ENCODE measurements around the gene CMTM7.
A peak's percentile ranks its signal among the peaks of the same experiment; 100 is the strongest.

The CMTM7 gene, protein sequence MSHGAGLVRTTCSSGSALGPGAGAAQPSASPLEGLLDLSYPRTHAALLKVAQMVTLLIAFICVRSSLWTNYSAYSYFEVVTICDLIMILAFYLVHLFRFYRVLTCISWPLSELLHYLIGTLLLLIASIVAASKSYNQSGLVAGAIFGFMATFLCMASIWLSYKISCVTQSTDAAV

DNA sequence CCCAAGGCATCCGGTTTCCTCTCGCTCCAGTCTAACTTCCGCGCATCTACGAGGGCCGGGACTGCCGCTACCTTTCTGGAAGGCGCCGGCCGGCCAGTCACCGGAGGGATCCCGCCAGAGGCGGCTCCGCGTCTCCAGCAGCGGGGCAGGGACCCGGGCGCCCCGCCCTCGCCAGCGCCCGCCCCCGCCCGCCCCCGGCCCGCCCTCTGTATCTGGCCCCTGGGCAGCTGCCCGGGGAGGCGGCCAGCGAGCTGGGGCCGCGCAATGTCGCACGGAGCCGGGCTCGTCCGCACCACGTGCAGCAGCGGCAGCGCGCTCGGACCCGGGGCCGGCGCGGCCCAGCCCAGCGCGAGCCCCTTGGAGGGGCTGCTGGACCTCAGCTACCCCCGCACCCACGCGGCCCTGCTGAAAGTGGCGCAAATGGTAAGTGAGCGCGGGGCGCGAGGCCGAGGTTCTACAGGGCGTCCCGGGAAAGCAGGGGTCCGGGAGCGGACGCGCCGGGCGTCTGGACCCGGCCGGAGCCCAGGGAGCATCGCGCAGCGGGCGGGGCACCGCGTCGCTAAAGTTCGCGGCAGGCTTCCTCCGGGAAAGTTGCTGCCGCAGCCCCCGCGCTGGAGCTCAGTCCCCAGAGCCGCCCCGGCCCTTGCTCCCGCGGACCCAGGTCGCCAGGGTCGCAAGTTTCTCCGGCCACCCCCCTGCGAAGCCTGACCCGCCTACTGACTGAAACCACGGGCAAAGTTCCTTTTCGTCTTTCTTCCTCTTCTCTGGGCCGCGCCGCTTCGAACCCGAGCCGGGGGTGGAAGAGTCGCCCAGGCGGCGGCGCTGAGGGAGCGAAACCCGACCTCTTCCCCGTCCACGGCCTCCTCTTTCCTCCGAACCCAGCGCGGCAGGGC is at the start of gene CMTM7:
TSS of gene CMTM7 (plus strand) at position 211 of the 893 bp plus-strand sequence. CDS start at position 265, 54 bp downstream.
- TF ChIP-seq, protein P1, sequence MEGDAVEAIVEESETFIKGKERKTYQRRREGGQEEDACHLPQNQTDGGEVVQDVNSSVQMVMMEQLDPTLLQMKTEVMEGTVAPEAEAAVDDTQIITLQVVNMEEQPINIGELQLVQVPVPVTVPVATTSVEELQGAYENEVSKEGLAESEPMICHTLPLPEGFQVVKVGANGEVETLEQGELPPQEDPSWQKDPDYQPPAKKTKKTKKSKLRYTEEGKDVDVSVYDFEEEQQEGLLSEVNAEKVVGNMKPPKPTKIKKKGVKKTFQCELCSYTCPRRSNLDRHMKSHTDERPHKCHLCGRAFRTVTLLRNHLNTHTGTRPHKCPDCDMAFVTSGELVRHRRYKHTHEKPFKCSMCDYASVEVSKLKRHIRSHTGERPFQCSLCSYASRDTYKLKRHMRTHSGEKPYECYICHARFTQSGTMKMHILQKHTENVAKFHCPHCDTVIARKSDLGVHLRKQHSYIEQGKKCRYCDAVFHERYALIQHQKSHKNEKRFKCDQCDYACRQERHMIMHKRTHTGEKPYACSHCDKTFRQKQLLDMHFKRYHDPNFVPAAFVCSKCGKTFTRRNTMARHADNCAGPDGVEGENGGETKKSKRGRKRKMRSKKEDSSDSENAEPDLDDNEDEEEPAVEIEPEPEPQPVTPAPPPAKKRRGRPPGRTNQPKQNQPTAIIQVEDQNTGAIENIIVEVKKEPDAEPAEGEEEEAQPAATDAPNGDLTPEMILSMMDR (IDR thresholded peaks at IDR 0.05; ENCODE audit: low read depth, low read length), result no peak
- peak within 1 kb of the TSS; percentile 80 for H3K4me3 ChIP-seq (ENCODE audit: low read depth, low read length)

DNA sequence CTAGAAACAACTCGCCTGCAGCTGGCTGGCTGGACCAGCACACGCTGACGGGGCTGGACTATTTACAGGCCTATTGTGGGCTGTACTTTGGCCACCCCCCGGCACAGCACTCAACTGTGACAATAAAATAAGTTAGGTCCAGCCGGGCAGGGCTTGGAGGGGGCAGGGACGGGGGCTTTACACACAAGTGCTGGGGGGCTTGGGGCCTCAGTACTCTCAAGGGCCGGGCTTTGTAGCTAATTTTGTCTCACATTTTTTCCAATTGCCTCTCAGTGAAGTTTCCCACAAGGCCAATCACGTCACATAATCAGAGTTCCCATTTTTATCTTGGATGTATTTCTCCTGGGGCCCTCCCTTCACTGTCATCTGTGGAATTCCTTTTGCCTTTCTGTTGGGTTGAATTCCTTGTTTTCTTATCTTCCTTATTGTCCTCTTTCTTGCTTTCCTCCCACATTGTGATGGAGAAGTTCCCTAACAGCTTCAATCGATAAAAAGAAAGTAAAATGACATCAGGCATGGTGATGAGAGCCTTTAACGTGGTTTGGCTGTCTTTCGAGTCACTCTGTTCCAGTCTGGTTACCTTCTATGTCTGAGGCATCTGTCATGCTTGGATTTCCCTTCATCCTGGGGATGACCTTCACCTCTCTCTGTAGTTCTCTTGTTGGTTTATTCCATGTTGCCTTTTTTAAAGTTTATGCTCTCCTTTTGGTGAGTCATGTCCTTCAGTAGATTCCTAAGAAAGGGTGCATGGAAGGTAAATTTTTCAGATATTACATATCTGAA is 44.1 kb upstream of the CMTM7 start:
- no peak overlapping the region for H3K4me3 ChIP-seq (ENCODE audit: low read depth, low read length)
- TF ChIP-seq, protein P1 (IDR thresholded peaks at IDR 0.05; ENCODE audit: low read depth, low read length), result no peak

DNA sequence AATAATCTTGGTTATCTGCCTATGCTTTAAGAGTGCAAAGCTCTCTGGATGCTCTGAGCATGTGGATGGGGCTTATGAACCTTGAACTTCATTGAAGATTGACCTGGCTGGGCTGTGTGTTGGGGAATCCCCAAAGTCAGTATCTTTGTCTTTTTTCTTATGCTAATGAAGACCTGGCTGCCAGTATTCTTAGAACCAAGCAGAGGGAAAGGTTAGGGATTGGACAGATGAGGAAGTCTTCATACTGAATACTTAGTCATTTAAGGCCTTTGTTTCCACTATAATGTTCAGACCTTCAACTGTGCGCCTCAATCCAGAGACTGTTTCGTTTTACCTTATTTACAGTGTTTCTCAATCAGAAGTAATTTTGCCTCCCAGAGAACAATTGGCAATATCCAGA is 42.5 kb upstream of the CMTM7 start:
- H3K4me3 ChIP-seq (ENCODE audit: low read depth, low read length), result no peak overlapping the region
- TF ChIP-seq, protein P1 (IDR thresholded peaks at IDR 0.05; ENCODE audit: low read depth, low read length), result no peak

DNA sequence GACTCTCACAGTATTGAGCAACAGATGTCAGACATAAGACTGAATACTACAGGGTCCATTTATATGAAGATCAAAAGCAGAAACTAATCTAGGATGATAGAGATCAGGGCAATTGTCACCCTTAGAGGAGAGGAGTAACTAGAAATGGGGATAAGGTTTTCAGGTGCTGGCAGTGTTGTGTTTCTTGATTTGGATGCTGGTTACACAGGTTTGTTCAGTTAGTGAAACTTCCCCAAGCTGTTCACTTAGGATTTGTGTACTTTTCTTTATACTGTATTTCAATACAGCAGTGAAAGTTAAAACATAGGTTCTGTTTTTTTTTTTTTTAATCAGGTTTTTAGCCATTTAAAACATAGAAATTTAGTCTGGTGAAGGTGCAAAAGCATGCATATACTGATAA is 39.1 kb upstream of the CMTM7 start:
- H3K4me3 ChIP-seq (ENCODE audit: low read depth, low read length), result no peak overlapping the region
- TF ChIP-seq, protein P1 (IDR thresholded peaks at IDR 0.05; ENCODE audit: low read depth, low read length), result no peak

DNA sequence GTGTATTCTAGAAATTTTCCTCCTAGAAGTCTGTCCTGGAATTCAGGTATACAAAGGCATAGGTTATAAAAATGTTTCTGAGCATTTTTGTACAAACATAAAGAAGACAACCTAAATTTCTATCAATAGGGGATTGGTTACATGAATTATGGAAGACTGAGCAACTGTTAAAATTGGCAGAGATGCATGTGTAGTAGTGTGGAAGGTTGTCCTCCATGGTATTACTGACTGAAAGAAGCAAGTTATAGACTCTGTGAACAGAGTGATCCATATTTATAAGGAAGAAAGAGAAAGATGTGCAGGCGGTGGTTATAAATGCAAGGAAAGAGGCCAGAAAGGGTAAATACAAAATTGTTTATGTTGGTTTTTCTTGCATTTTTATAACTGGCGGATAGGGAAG is 38.3 kb upstream of the CMTM7 start:
- TF ChIP-seq, protein P1 (IDR thresholded peaks at IDR 0.05; ENCODE audit: low read depth, low read length), result no peak
- no peak overlapping the region for H3K4me3 ChIP-seq (ENCODE audit: low read depth, low read length)

DNA sequence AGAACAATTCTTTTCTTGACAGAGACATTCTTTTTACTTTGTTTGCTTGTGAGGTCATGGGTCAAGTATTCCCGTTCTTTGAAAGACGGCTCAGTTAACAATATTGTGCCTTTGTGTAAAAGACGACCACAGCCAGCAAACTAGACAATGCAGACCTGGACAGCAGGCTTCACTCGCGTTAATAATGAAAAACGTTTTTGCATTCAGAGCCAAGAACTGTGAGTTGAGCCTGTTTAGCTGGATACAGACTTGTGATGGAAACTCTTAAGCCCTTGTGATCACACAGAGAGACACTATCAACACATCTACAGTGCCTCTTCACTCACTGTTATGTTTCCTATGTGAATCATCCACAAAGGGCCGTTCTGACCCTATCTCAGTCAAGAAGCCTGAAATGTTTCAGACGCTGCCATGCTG is 37.3 kb upstream of the CMTM7 start:
- TF ChIP-seq, protein P1 (IDR thresholded peaks at IDR 0.05; ENCODE audit: low read depth, low read length), result no peak

More for the DNA sequence above, 37.3 kb upstream of the CMTM7 start:
- H3K4me3 ChIP-seq (ENCODE audit: low read depth, low read length), result no peak overlapping the region
